Measurements from ENCODE around the gene PSMC3. TPM values are rescaled to one million over a fixed set of nuclear protein-coding genes. Genes with fewer than 3 reads are reported as not detected.

Gene PSMC3
- total RNA-seq, 1 experiment from 2014 or later, result 179 TPM

- Histone ChIP-seq H3K23me2 (ENCODE audit: insufficient read length, low read depth, low read length, poor library complexity, severe bottlenecking) (no peaks in the 10 kb centered on the region), H3K4me1 (ENCODE audit: insufficient read depth, low read length) (no peaks in the 10 kb centered on the region), H3K23ac (ENCODE audit: insufficient read length, low read depth, low read length) (no peak overlapping the region), H2BK5ac (ENCODE audit: insufficient read length, low read length) (no peak overlapping the region), H3K79me2 (ENCODE audit: insufficient read depth, low read length) (no peaks in the 10 kb centered on the region), H3K79me1 (ENCODE audit: insufficient read depth, low read depth, low read length, poor library complexity, severe bottlenecking) (no peaks in the 10 kb centered on the region), H3K27me3 (ENCODE audit: insufficient read depth, low read length) (no peaks in the 10 kb centered on the region), H3K4ac (ENCODE audit: low read depth, low read length) (no peak overlapping the region), H3K14ac (ENCODE audit: insufficient read depth, low read length) (no peak overlapping the region), H4K91ac (ENCODE audit: insufficient read length, low read depth, low read length) (no peak overlapping the region), H2BK15ac (ENCODE audit: low read depth, low read length) (no peak overlapping the region), H2AFZ (ENCODE audit: low read length) (no peak overlapping the region), H4K20me1 (ENCODE audit: control insufficient read depth, insufficient read depth, insufficient read length) (no peaks in the 10 kb centered on the region), H2BK120ac (ENCODE audit: low read depth, low read length, poor library complexity, severe bottlenecking) (no peak overlapping the region), H3K56ac (ENCODE audit: insufficient read length, low read depth, low read length) (no peak overlapping the region), H2BK12ac (ENCODE audit: insufficient read length, low read depth, low read length) (no peak overlapping the region), H3T11ph (ENCODE audit: low read length) (no peak overlapping the region), H3K18ac (ENCODE audit: insufficient read length, low read depth, low read length) (no peak overlapping the region), H3K9me3 (ENCODE audit: control insufficient read depth, low read depth, low read length) (no peaks in the 10 kb centered on the region), H4K8ac (replicated peaks; ENCODE audit: insufficient read length, low read depth, low read length) (no peak overlapping the region), H4K5ac (ENCODE audit: insufficient read length, low read depth, low read length) (no peak overlapping the region), H3K27ac (ENCODE audit: insufficient read length, low read depth, low read length) (no peak overlapping the region), H2BK20ac (ENCODE audit: low read depth, low read length, poor library complexity, severe bottlenecking) (no peak overlapping the region), H2AK5ac (ENCODE audit: insufficient read length, low read length) (no peak overlapping the region), H3K9ac (ENCODE audit: extremely low read depth, insufficient read length, low read length) (no peak overlapping the region), H3K4me2 (ENCODE audit: insufficient read depth, insufficient read length, low read length) (no peak overlapping the region)
- DNase-seq, result no peak
- WGBS (ENCODE audit: extremely low coverage, insufficient read length, low lambda C conversion rate), result no CpG with 5 or more reads among the region's 12 CpGs
- Mint-ChIP-seq H3K4me1 (peaks cover 0 to 4% of the 10 kb centered on the region in 2 experiments; a peak in 1 of 4 replicates), H3K27me3 (ENCODE audit: low read depth) (no peaks in the 10 kb centered on the region; the same call in 1 of the 2 replicates), H3K4me3 (no peak overlapping the region), H3K9me3 (no peaks in the 10 kb centered on the region), H3K27ac (no peak overlapping the region), H3K36me3 (ENCODE audit: insufficient read depth in 1 of 3, low read depth in 3 of 3) (no peaks in the 10 kb centered on the region; a peak in 1 of 7 replicates)
- no peak for TF ChIP-seq CTCF (conservative IDR thresholded peaks at IDR 0.05)
These were observed 15.2 kb upstream of the PSMC3 start for GRCh38 chr11:47441421-47441820.
